Measurements from ENCODE around the gene RBM24.

Gene RBM24

GRCh38 chr6:17343215-17343614, 62.1 kb downstream of the RBM24 start:
- H3K27ac ChIP-seq (ENCODE audit: poor library complexity, severe bottlenecking), result no peak overlapping the region
- DNase-seq (ENCODE audit: low spot score), result no peak
- TF ChIP-seq, protein P1, sequence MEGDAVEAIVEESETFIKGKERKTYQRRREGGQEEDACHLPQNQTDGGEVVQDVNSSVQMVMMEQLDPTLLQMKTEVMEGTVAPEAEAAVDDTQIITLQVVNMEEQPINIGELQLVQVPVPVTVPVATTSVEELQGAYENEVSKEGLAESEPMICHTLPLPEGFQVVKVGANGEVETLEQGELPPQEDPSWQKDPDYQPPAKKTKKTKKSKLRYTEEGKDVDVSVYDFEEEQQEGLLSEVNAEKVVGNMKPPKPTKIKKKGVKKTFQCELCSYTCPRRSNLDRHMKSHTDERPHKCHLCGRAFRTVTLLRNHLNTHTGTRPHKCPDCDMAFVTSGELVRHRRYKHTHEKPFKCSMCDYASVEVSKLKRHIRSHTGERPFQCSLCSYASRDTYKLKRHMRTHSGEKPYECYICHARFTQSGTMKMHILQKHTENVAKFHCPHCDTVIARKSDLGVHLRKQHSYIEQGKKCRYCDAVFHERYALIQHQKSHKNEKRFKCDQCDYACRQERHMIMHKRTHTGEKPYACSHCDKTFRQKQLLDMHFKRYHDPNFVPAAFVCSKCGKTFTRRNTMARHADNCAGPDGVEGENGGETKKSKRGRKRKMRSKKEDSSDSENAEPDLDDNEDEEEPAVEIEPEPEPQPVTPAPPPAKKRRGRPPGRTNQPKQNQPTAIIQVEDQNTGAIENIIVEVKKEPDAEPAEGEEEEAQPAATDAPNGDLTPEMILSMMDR (IDR thresholded peaks at IDR 0.05; ENCODE audit: poor library complexity, severe bottlenecking), result no peak
- H3K9me3 ChIP-seq (ENCODE audit: severe bottlenecking), result no peaks in the 10 kb centered on the region
- no peaks in the 10 kb centered on the region for H3K27me3 ChIP-seq (ENCODE audit: insufficient read depth, poor library complexity, severe bottlenecking)
- H3K4me3 ChIP-seq (ENCODE audit: severe bottlenecking), result no peak overlapping the region
- H3K36me3 ChIP-seq (ENCODE audit: low read depth), result no peaks in the 10 kb centered on the region
- no peak for ATAC-seq (ENCODE audit: low read depth)
- H3K4me1 ChIP-seq (ENCODE audit: insufficient read depth, poor library complexity, severe bottlenecking), result no peaks in the 10 kb centered on the region
